GM18505 (cell line): ENCODE measurements around the gene MAGT1.
"Not testable (repeated sequence)": the region's sequence is repeated elsewhere in the genome, so short reads cannot be mapped to it uniquely, and the experiment has no call there.

ENCODE experiments used
- ATAC-seq: cut with Tn5 transposase; IDR thresholded peaks from one replicate; pipeline ENCODE4 v1.9.1; 2021; ENCODE audit not compliant: unreplicated experiment
- POLR2A ChIP-seq: IDR thresholded peaks from 4 replicates; pipeline ENCODE4 v1.6.1; 2011; ENCODE audit warnings: borderline replicate concordance; ENCODE audit not compliant: insufficient read depth, insufficient read length; ENCODE audit errors: extremely low read depth

The MAGT1 gene

GRCh38 chrX:77894921-77895886, at the start of gene MAGT1:
Gene MAGT1, minus strand, starts transcription at chrX:77895435. Its CDS starts 25 bp downstream, at chrX:77895410.
- peak; percentile 90 for ATAC-seq
- TF ChIP-seq POLR2A, result peak; percentile 85

GRCh38 chrX:77945031-77945430, 49.8 kb upstream of the MAGT1 start:
- ATAC-seq, result not testable (repeated sequence)

GRCh38 chrX:77938083-77938680, 42.9 kb upstream of the MAGT1 start:
- no peak for ATAC-seq
- TF ChIP-seq POLR2A, result no peak

GRCh38 chrX:77937291-77937690, 42.1 kb upstream of the MAGT1 start:
- no peak for TF ChIP-seq POLR2A
- no peak for ATAC-seq

GRCh38 chrX:77936299-77936698, 41.1 kb upstream of the MAGT1 start:
- no peak for ATAC-seq
- TF ChIP-seq POLR2A, result no peak

GRCh38 chrX:77935886-77936285, 40.7 kb upstream of the MAGT1 start:
- no peak for TF ChIP-seq POLR2A
- no peak for ATAC-seq

GRCh38 chrX:77930581-77930980, 35.3 kb upstream of the MAGT1 start:
- no peak for TF ChIP-seq POLR2A
- ATAC-seq, result no peak

- TF ChIP-seq POLR2A, result no peak
- no peak for ATAC-seq
Measured at GRCh38 chrX:77925764-77926163, 30.5 kb upstream of the MAGT1 start.

GRCh38 chrX:77924320-77924859, 29.2 kb upstream of the MAGT1 start:
- no peak for TF ChIP-seq POLR2A
- ATAC-seq, result no peak

- no peak for ATAC-seq
- TF ChIP-seq POLR2A, result no peak
Measured at GRCh38 chrX:77922787-77923186, 27.6 kb upstream of the MAGT1 start.

GRCh38 chrX:77919370-77919769, 24.1 kb upstream of the MAGT1 start:
- not testable (repeated sequence) for ATAC-seq

GRCh38 chrX:77918568-77918967, 23.3 kb upstream of the MAGT1 start:
- ATAC-seq, result no peak
- no peak for TF ChIP-seq POLR2A

GRCh38 chrX:77917294-77917933, 22.2 kb upstream of the MAGT1 start:
- peak; percentile 48 for ATAC-seq

More at GRCh38 chrX:77917294-77917933, 22.2 kb upstream of the MAGT1 start:
- no peak for TF ChIP-seq POLR2A
